AG04449 (cell line): ENCODE data around the gene GPC5.
"Not testable (repeated sequence)": the region's sequence is repeated elsewhere in the genome, so short reads cannot be mapped to it uniquely, and the experiment has no call there.

Experiments
- CTCF ChIA-PET: fragments of 350-600 bp; formaldehyde crosslinking; extraction: SDS; loops from one replicate; lab custom pipeline; 2021; ENCODE audit warnings: antibody characterized with exemption; lab: Yijun Ruan, JAX
- POLR2A ChIA-PET: fragments of 400-600, 350-600 bp; formaldehyde crosslinking; extraction: SDS; loops from one replicate; lab custom pipeline; 2020; ENCODE audit warnings: antibody characterized with exemption, inconsistent platforms; lab: Yijun Ruan, JAX
- DNase-seq: peaks from one replicate; pipeline ENCODE4 v3.0.0-alpha.2; 2010; ENCODE audit warnings: low read depth, low spot score
- H3K4me3 ChIP-seq: 2 replicates; pipeline ENCODE4 v1.5.1; 2011; ENCODE audit warnings: low read depth, mild to moderate bottlenecking, control low read depth, low read length
- CTCF ChIP-seq: IDR thresholded peaks from one replicate; pipeline ENCODE4 v1.5.1; 2011; ENCODE audit warnings: mild to moderate bottlenecking, moderate library complexity, low read length, control low read depth, inconsistent platforms; ENCODE audit not compliant: insufficient read depth; ENCODE audit errors: missing control alignments

Gene GPC5

DNA sequence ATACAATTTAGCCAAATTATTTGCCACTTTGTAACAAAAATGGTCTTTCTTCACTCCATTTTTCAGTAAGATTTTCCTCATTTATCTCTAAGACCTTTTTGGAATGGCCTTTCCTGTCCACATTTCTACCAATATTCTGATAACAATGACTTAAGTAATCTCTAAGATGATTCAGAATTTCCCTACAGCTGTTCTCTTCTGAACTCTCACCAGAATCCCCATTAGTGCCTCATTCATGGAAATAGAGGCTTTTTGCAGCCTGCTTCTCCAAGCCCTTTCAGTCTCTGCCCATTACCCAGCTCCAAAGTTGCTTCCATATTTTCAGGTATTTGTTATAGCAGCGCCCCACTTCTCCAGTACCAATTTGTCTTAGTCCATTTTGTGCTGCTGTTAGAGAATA, 867.0 kb downstream of the GPC5 start:
- CTCF ChIA-PET, result no interaction called here
- POLR2A ChIA-PET, result no interaction called here
- H3K4me3 ChIP-seq, result no peak overlapping the region
- TF ChIP-seq CTCF, result no peak
- no peak for DNase-seq

DNA sequence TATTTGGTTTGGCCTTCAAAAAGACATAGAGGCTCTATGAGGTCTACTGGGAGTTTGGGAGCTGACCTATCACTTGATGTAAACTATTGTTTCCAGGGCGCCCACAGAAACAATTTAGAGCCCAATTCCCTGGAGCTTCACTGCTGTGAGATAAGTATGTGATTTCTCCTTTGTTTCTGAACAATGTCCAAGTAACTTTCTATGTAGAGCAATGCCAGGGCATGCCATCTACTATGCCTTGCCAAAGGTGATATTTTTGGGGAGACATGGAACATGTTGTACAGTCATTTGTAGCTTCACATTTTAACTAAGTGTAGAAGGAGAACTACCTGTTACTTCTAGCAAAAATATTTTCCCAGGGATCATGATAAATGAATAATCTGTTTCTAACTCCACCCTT, 872.6 kb downstream of the GPC5 start:
- no peak overlapping the region for H3K4me3 ChIP-seq
- ChIA-PET CTCF (no interaction called here), POLR2A (no interaction called here)
- no peak for DNase-seq
- no peak for TF ChIP-seq CTCF

DNA sequence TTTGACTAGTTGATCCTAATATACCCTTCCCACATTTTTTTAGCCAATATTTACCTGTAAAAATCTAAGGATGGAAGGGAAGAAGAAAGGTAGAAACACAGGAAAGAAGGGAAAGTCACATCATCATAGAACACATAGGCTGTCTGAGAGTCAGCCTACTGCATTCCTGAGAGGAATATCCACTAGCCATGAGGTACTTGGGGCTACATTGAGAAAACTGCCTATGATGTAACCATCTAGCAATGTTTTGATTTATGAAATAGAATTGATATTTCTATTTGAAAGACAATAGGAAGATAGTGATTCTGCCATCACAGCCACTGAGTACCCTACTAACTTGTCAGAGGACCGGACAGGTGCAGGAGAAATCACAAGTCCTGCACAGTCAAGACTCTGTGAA, 873.8 kb downstream of the GPC5 start:
- H3K4me3 ChIP-seq, result no peak overlapping the region
- CTCF ChIA-PET, result no interaction called here
- POLR2A ChIA-PET, result no interaction called here
- DNase-seq, result no peak
- no peak for TF ChIP-seq CTCF

- CTCF ChIA-PET, result not testable (repeated sequence)
Observed at GRCh38 chr13:92280986-92281385, 882.6 kb downstream of the GPC5 start.

GRCh38 chr13:92290718-92291307, 892.4 kb downstream of the GPC5 start:
- CTCF ChIA-PET, DNase-seq, POLR2A ChIA-PET, H3K4me3 ChIP-seq: not testable (repeated sequence)

More at GRCh38 chr13:92280986-92281385, 882.6 kb downstream of the GPC5 start:
- H3K4me3 ChIP-seq, POLR2A ChIA-PET, DNase-seq: not testable (repeated sequence)

GRCh38 chr13:92294533-92294932, 896.1 kb downstream of the GPC5 start:
- DNase-seq, POLR2A ChIA-PET, CTCF ChIA-PET, H3K4me3 ChIP-seq: not testable (repeated sequence)

DNA sequence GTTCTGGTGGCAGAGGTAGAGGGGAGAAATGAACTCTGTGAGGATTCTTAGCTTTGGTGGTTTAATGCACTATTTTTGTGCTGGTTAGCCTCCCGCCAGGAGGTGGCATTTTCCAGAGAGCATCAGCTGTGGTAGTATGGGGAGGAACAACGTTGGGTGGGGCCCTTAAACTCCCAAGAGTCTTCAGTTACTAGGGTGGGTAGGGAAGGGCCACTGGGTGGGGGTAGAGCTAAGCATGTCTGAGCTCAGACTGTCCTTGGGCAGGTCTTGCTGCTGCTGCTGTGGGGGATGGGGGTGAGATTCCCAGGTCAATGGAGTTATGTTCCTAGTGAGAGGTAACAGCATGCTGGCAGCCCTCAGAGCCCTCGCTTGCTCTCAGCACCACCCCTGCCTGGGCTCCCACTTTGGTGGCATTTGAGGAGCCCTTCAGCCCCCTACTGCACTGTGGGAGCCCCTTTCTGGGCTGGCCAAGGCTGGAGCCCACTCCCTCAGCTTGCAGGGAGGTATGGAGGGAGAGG, 897.8 kb downstream of the GPC5 start:
- POLR2A ChIA-PET, H3K4me3 ChIP-seq, DNase-seq, CTCF ChIA-PET: not testable (repeated sequence)

DNA sequence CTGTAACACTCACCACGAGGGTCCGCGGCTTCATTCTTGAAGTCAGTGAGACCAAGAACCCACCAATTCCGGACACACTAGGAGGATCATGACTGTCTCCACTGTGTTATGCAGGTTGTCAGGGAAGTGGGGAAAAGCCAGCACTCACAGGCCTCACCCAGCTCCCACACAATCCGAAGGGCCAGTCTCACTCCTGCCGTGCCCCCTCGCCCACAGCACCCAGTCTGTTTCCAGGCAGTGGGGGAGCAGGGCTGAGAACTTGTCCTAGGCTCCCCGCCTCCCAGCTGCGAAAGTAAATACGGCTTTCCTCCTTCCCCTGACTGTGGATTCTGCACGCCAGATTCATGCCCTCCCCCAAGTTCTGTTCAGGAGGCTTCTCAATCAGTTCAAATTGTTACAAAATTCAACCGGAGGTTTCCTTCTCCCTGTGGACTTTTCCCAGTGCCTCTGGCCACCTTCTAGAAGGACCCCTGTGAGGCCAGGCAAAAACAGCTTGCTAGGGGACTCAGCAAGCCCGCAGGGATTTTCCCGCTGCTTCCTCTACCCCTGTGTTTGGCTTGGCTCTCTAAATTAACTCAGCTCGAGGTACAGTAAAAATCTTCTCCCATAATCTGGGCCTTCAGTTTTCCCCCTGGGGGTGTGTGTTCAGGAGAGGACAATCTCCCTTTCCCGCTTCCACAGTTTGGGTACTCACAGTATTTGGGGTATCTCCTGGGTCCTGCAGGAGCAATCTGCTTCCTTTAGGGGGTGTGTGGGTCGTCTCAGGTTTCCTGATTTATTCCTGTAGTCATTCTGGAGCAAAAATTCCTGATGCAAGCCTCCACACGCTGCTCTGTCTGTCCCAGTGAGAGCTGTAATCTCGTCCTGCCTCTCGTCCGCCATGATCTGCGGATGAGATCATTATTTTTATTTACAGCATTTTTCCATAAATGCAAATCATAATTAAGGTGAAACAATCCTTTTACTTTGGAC, 899.8 kb downstream of the GPC5 start:
- CTCF ChIA-PET, result no interaction called here
- no peak for TF ChIP-seq CTCF
- POLR2A ChIA-PET, result no interaction called here
- H3K4me3 ChIP-seq, result no peak overlapping the region
- no peak for DNase-seq
